ENCODE data around the gene P2RX7.

The P2RX7 gene

DNA sequence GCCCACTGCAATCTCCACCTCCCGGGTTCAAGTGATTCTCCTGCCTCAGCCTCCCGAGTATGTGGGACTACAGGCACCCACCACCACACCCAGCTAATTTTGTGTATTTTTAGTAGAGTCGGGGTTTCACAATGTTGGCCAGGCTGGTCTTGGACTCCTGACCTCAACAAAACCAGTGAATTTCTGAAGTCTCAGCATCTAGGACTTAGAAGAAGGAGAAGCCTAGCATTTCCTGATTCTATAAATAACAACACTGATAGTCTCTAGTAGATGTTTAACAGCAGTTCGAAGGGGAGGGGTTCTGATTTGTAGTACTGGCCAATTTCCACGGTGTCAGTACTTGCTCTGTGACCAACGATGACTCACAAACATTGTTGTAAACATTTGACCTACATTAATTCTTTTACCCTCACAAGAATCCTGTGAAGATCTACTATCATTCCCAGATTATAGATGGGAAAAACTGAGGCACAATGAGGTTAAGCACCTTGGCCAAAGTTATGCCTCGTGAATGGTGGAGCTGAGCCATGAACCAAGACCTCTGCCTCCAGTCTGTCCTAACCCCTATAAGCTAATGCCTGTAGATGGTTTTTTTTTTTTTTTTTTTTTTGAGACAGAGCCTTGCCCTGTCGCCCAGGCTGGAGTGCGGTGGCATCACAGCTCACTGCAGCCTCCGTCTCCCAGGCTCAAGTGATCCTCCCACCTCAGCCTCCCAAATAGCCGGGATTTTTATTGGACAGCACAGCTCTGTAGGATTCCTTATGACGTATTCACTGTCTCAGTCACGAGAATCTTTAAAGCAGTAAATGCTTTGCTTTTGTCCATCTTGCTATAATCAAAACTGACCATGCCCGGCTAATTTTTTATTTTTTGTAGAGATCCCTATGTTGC, 82.4 kb downstream of the P2RX7 start:
- TF ChIP-seq, protein P1, sequence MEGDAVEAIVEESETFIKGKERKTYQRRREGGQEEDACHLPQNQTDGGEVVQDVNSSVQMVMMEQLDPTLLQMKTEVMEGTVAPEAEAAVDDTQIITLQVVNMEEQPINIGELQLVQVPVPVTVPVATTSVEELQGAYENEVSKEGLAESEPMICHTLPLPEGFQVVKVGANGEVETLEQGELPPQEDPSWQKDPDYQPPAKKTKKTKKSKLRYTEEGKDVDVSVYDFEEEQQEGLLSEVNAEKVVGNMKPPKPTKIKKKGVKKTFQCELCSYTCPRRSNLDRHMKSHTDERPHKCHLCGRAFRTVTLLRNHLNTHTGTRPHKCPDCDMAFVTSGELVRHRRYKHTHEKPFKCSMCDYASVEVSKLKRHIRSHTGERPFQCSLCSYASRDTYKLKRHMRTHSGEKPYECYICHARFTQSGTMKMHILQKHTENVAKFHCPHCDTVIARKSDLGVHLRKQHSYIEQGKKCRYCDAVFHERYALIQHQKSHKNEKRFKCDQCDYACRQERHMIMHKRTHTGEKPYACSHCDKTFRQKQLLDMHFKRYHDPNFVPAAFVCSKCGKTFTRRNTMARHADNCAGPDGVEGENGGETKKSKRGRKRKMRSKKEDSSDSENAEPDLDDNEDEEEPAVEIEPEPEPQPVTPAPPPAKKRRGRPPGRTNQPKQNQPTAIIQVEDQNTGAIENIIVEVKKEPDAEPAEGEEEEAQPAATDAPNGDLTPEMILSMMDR (conservative IDR thresholded peaks at IDR 0.05; ENCODE audit: low read depth) = no peak
- POLR2A ChIA-PET (ENCODE audit: low non-redundant PET) = no interaction called here
- CTCF ChIA-PET = interaction anchor here (0.7 to 1.0 kb wide), 3 partner anchors 9 to 82 kb away, joined by 3 to 4 read pairs (median 3); no protein-coding TSS in a partner anchor
- DNase-seq (ENCODE audit: low spot score) = peak; percentile 79
- no peak overlapping the region for H3K27ac ChIP-seq

DNA sequence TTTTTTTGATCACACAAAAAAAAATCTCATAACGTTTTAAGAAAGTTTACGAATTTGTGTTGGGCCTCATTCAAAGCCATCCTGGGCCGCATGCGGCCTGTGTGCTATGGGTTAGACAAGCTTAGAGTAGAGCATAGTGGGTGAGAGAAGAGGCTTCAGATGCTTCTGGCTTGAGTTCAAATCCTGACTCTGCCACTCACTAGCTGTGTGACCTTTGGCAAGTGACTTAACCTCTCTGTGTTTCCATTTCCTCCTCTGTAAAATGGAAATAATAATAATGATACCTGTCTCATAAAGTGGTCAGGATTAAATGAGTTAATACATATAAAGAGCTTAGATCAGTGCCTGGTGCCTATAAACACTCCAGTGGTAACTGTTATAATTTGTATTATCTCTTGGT, 83.4 kb downstream of the P2RX7 start:
- no peak overlapping the region for H3K27ac ChIP-seq
- ChIA-PET POLR2A (ENCODE audit: low non-redundant PET) (no interaction called here), CTCF (interaction anchor here (1.1 to 1.2 kb wide), 2 partner anchors 11 to 15 kb away, joined by 3 read pairs; no protein-coding TSS in a partner anchor)
- no peak for DNase-seq (ENCODE audit: low spot score)
- TF ChIP-seq, protein P1 (conservative IDR thresholded peaks at IDR 0.05; ENCODE audit: low read depth) = no peak

DNA sequence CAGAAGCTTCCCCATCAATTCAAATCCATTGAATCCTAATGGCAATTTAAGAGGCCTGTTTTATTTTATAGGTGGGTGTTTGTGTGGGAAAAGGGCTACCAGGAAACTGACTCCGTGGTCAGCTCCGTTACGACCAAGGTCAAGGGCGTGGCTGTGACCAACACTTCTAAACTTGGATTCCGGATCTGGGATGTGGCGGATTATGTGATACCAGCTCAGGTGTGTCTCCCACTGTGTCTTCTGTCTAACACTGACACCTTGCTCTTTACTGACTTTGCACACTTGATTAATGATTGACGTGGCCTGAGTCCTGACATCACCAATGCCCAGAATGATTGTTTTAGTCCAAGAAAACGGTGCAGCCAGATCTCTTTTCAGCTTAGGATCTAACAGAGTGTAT, 84.4 kb downstream of the P2RX7 start:
- TF ChIP-seq, protein P1 (conservative IDR thresholded peaks at IDR 0.05; ENCODE audit: low read depth) = no peak
- POLR2A ChIA-PET (ENCODE audit: low non-redundant PET) = no interaction called here
- DNase-seq (ENCODE audit: low spot score) = no peak
- CTCF ChIA-PET = interaction anchor here (1.1 to 1.2 kb wide), 2 partner anchors 10 to 14 kb away, joined by 3 read pairs; no protein-coding TSS in a partner anchor
- H3K27ac ChIP-seq = no peak overlapping the region

DNA sequence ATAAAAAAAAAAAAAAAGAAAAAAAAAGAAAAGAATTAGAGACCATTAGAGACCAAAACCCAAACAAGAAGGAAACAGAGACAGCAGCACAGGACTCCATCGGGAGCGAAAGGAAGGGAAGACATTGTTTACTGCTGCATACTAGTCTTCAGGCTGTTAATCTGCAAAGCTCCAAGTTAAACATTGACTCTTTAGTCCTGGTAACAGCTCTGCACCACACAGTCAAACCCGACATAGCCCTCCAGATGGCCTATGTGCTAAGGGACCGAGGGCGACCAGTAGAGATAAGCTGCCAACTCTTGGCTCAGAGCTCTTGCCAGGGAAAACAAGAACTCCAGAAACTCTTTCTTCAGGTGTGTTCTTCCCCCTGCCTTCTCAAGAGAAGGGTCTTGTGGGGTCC, 85.1 kb downstream of the P2RX7 start:
- POLR2A ChIA-PET (ENCODE audit: low non-redundant PET) = no interaction called here

DNA sequence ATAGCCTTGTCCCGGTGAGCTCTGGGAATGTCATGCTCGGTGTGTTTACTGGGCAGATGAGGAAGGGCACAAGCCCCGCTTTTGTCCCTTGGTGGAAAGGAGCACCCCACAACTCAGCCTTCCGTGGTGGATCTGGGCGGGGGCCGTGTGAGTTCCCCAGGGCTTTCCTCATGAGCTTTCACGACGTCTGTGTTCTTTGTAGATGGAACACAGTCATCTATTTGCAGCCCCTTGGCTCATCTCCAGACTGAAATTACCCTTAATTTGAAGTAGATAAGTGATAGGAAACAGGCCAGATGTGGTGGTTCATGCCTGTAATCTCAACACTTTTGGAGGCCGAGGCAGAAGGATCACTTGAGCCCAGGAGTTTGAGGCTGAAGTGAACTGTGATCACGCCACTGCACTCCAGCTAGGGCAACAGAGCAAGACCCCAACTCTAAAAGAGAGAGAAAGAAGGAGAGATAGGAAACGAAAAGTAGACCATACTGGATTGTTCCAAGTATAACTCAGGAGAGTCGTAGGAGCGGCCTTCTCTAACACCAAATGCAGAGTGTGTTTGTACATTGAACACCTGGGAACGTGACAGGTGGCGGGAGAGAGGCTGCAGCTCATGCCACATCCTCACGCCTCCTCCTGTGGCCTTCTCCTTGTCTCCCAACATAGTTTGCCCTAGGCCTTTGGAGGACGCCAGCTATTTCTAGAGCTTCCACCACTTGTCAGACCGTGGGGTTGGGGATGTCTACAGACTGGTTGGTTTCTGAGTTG, 86.1 kb downstream of the P2RX7 start:
- H3K27ac ChIP-seq = no peak overlapping the region
- CTCF ChIA-PET = interaction anchor here (0.6 to 0.7 kb wide), 2 partner anchors 69 to 223 kb away, joined by 4 read pairs; no protein-coding TSS in a partner anchor
- no peak for DNase-seq (ENCODE audit: low spot score)
- TF ChIP-seq, protein P1 (conservative IDR thresholded peaks at IDR 0.05; ENCODE audit: low read depth) = no peak
- POLR2A ChIA-PET (ENCODE audit: low non-redundant PET) = no interaction called here

More for the DNA sequence above, 85.1 kb downstream of the P2RX7 start:
- CTCF ChIA-PET = no interaction called here
- TF ChIP-seq, protein P1 (conservative IDR thresholded peaks at IDR 0.05; ENCODE audit: low read depth) = no peak
- no peak for DNase-seq (ENCODE audit: low spot score)
- H3K27ac ChIP-seq = no peak overlapping the region

DNA sequence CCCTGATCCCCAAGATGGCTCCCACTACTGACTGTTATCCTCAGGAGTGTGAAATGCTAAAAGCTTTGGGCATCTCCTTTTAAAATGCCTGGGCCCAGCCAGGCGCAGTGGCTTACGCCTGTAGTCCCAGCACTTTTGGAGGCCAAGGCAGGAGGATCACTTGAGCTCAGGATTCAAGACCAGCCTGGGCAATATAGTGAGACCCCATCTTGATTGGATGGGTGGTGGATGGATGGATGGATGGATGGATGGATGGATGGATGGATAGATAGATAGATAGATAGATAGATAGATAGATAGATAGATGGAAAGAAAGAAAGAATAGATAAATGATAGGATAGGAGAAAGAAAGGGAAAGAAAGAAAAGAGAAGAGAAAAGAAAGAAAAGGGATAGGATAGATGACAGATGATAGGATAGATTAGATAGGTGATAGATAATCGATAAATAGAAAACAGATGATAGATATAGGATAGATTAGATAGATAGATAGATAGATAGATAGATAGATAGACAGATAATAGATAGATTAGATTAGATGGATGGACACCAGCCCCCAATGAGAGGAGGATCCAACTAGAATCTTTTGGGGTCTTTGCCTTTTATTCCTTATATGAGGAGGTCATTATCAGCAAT, 86.8 kb downstream of the P2RX7 start:
- ChIA-PET POLR2A (ENCODE audit: low non-redundant PET) (no interaction called here), CTCF (interaction anchor here (0.5 to 0.6 kb wide), 2 partner anchors 10 to 562 kb away, joined by 3 to 7 read pairs; no protein-coding TSS in a partner anchor)
- TF ChIP-seq, protein P1 (conservative IDR thresholded peaks at IDR 0.05; ENCODE audit: low read depth) = no peak
- DNase-seq (ENCODE audit: low spot score) = no peak
- H3K27ac ChIP-seq = no peak overlapping the region
